COLO668 (cell line): ENCODE results near the gene COA8.

Experiments
- DNase-seq: peaks from one replicate; lab custom pipeline; 2025; ENCODE audit not compliant: unreplicated experiment; lab: John Stamatoyannopoulos, UW

COA8 gene, protein sequence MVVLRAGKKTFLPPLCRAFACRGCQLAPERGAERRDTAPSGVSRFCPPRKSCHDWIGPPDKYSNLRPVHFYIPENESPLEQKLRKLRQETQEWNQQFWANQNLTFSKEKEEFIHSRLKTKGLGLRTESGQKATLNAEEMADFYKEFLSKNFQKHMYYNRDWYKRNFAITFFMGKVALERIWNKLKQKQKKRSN

GRCh38 chr14:103562429-103563225 is at the start of gene COA8, which contains the start of gene BAG5:
Gene COA8 (plus strand): TSS chr14:103562960. CDS start chr14:103563002, 42 bp downstream.
Gene BAG5 (minus strand): TSS chr14:103562657. CDS start chr14:103561164, 1,493 bp downstream.
- peak; percentile 98 for DNase-seq

GRCh38 chr14:103514596-103515421 is 48.0 kb upstream of the COA8 start:
- no peak for DNase-seq

DNA sequence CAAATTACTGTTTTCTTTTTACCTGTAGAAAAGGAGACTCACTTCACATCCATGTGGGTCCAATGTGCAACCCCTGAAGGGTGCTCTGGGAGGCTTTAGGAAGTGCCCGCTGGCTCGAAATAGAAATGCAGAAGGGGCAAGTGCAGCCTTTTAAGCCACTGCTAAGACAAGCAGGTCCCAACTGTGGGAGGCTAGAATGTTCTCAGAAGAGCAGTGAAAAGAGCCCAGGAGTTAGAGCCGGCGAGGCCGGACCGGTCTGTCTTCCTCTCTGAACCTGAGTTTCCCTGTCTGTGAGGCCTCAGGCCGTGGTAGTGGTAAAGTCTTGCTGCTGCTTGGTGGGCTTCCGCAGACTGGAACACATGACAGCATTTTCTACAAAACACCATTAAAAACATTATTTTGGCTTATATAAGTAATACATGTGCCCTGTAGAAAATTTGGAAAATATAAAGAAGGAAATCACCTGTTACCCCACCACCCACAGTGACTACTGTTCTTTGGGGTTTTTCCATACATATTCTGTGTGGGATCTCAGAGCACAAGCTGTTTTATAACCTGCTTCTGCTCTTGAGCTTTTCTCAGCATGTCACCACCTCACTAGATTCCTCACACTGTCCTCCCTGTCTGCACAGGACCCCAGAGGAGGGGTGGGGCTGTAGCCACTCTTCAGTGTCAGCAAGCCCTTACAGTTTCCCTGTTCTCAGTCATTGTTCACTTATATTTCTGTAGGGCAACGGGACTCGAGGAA is 46.2 kb upstream of the COA8 start:
- no peak for DNase-seq

DNA sequence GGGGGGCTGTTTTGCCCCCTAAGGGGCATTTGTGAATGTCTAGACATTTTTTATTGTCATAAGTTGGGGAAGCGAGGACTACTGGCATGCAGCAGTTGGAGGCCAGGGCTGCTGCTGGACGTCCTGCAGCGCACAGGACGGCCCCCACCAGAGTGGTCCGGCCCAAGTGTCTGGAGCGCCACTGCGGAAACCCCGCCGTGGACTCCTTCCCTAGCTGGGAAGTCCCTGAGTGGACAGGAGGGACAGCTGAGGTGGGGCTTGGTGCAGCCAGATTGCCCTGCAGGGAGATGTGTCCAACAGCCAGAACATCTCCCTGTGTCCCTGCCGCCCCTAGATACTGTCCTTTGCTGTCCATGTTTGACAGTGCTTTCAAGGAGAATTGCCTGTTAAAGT is 45.6 kb upstream of the COA8 start:
- DNase-seq = no peak

- no peak for DNase-seq
Measured at GRCh38 chr14:103517721-103518421, 44.9 kb upstream of the COA8 start.

DNA sequence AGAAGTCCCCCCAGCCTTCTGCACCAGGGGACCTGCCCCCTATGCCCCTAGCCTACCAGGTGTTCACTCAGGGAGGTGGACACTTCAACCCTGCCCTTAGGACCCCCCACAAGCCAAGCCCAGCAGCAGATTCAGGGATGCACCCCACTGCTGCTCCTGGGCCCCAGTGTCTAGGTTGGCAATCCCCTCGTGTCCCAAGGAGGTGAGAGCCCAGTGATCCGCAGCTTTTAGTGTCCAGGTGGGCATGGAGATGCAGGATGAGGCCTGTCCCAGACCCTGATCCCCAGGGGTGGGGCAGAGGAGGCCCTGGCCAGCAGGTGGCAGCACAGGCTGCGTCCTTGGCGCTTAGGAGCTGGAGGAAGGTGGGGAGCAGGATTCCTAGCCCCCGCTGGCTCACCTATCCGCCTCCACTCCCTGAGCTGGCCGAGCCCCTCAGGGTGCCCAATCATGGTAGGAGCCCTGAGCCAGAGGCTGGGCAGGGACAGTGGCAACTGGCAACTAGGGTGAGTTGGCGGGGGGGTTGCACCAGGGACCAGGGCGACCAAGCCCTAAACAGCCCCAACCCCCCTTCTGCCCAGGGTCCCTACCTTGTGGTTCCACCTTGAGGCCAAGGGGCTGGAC is 44.2 kb upstream of the COA8 start:
- DNase-seq = peak; percentile 71

DNA sequence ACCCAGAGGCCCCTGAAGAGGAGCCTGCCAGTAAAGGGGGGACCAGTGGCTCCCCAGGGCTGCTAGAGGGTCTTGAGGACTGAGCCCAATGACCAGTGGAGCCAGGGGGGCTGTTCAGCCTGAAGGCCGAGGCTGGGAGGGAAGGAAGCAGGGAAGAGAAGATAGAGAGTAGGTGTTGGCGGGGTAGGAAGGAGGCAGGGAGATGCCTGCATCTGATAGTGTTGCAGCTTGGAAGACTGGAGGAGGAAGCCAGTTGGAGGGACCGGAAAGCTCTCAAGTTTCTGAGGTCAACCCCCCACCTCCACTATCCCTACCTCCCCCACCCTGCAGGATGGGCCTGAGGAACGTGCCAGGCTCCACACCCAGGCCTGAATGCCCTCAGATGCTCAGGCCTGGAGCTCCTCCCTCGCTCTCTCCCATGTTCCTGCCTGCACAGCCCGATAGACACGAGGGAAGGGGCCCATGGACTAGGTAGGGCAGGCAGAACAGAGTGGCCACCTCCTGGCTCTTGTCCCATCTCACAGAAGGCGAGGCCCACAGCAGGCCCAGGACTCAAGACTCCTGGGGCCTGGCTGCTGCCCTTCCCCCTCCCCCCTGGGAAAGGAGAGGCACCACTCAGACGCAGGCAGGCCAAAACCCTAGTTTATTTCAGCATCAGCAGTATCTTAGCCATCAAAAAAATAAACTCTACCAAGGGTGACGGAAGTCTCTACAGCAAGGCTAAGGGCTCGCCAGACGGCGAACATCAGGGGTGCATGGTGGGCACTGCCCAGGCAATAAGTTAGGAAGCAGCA is 43.5 kb upstream of the COA8 start:
- no peak for DNase-seq

GRCh38 chr14:103519837-103520212 is 42.9 kb upstream of the COA8 start:
- peak; percentile 78 for DNase-seq

DNA sequence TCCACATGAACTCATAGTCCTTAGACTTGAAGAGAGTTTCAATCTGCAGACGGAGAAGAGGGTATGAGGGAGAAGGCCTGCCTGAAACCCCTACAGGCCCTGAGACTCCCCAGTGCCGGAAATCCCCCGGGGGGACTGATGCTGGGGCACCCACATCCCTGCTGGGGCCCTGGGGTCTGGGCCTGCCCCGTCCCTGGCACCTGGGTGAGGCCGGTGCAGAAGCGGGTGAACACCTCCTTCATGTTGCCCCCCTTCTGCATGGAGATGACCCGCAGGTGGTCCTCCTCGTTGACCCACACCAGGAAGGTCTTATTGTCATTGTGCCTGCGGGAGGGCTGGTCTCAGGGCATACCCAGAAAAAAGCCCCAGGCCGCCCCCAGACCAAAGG is 42.5 kb upstream of the COA8 start:
- DNase-seq = no peak

DNA sequence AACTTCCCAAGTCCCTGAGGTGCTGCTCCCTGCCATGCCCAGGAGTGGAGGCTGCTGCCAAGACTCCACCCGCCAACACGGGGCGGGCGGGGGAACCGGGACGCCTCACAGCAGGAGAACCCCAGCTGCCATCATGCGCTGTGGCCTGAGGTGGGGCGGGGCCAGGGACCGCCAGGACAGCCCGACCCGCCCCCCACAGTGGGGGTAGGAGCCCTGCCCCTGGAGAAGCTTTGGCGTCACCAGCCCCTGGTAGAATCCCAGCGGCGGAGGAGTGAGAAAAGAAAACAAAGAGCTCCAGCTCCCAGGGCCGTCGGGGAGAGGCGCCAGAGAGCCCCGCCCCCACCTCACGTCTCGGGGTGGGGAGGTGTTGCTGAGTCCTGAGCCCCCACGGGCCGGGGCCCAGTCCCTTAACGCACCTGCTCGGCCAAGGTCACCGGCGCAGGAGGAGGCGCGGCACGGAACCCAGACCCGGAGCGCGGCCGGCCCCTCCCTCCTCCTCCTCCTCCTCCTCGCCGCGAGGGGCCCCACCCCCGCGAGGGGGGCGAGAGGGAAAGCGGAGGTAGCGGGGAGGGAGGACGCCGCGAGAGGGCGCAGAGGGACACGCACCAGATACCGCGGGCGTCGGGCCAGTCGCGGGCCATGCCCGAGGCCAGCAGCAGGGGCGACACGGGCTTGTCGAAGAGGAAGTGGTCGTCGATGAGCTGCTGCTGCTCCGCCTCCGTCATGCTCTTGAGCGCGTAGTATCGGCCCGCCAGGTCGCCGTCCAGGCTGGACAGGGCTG is 41.9 kb upstream of the COA8 start:
- DNase-seq = peak; percentile 92

DNA sequence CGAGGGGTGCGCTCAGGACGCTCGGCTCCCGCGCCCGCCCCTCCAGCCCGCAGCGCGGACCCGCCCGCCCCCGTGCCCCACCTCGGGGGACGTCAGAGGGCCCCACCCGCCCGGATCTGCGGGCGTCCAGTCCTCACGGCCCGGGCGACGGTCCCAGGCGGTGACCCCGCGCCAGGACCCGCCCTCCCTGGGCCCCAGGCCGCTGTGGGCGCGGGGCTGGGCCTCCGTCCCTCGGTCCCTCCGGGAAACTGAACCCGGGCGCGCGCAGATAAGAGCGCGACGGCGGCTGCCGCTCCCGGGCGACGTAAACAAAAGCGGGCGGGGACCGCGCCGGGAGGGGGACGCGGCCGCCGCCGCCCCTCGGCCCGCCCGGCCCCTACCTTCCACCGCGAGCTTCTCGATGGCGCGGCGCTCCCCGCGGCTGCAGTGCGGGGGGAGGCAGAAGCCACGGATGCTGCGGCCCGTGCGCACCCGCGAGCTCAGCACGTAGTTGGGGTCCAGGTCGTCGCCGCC is 41.3 kb upstream of the COA8 start:
- peak; percentile 71 for DNase-seq

- peak; percentile 77 for DNase-seq
Measured at GRCh38 chr14:103521951-103522563, 40.7 kb upstream of the COA8 start.

- DNase-seq = peak; percentile 92
Measured at GRCh38 chr14:103522649-103523574, 39.8 kb upstream of the COA8 start, which contains the start of gene CKB. Gene CKB (minus strand): TSS chr14:103522830. CDS start chr14:103522493, 337 bp downstream.

DNA sequence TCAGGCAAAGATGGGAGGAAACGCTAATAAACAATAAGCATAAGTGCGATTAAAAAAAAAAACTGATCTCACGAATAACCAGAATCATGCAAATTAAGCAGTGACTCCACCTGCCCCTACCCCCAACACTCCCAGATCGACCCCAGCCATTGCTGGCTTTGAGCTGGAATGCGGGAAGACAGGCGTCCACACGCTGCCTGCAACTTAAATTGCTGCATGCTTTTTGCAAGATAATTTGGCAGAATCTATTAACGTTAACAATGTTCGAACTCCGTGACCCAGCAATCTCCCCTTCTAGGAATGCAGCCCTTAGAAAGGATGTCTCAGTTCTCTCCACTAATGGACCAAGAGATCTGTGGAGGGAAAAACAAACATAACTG is 39.2 kb upstream of the COA8 start:
- no peak for DNase-seq

DNA sequence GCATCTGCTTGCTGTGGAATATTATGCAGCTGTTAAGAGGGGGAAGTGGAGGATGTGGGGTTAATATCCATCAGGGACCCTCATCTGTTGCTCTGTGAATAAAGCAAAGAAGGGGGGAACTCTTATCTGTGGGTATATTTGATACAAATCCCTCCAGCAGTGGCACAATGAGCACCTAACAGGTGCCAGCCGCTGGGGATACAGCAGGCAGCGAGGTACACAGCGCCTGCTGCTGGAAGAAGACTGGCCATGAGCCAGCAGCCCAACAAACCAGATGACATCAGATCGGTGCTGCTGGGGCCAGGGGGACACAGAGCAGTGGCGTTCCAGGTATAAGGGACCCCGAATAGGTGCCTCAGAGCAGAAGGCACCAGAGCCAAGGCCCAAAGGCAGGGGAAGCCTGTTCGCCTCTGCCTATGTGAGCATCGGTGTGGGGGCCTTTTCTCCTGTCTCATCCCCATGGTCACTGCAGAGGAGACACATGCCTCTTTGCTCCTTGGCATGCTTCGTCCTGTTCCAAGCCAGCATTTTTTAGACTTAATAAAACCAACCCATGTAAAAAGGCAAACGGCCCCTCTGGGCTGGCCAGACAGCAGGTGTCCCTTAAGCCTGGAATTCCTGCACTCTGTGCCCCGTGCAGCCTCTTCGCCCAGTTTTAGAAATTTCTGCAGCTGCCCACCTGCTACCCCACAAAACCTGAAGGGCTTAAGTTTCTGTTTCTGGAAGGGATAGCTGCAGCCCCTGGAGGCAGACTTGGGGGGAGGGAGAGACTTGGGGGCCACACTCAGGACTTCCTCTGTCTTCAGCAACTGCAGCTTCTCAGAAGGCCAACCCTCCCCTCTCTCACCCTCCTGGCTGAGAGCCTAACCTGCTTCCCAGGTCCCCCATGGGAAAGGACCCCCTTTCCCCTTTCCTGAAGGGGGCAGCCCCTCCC is 38.5 kb upstream of the COA8 start:
- DNase-seq = peak; percentile 34
